Measurements from ENCODE around the gene VDAC2. TPM values are rescaled to one million over a fixed set of nuclear protein-coding genes. Genes with fewer than 3 reads are reported as not detected.

Gene VDAC2
- total RNA-seq, 4 donors from 2014 or later, result 121 to 145 (median 140) TPM

DNA sequence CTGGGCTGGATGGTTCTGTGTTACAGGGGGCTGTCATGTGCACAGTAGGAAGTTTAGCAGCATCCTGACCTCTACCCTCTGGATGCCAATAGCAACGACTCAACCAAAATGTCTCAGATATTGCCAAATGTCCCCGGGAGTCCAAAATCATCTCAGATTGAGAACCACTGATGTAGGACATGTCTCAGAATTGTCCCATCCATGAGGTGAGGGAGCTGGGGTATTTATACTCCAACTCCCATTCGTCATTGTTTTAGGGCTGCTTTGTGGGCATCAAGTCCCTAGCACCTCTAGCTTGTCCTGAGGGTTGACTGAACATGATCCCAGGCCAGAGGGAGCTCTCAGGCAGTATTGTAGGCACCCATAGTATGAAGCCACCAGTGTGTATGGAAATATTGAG, 50.4 kb downstream of the VDAC2 start:
- DNase-seq (ENCODE audit: low spot score in 2 of 2), result no peak
- WGBS, 2 donors, result 63 to 98% methylated on average over 3 of the region's 3 CpGs
- intact Hi-C loops (cut with DNase I; ENCODE audit: low total_unique reads), result no loop called here
- H3K4me3 ChIP-seq (ENCODE audit: low read depth, poor library complexity, severe bottlenecking), result no peak overlapping the region
- TF ChIP-seq POLR2A (IDR thresholded peaks at IDR 0.05), result no peak
- TF ChIP-seq, protein P1, sequence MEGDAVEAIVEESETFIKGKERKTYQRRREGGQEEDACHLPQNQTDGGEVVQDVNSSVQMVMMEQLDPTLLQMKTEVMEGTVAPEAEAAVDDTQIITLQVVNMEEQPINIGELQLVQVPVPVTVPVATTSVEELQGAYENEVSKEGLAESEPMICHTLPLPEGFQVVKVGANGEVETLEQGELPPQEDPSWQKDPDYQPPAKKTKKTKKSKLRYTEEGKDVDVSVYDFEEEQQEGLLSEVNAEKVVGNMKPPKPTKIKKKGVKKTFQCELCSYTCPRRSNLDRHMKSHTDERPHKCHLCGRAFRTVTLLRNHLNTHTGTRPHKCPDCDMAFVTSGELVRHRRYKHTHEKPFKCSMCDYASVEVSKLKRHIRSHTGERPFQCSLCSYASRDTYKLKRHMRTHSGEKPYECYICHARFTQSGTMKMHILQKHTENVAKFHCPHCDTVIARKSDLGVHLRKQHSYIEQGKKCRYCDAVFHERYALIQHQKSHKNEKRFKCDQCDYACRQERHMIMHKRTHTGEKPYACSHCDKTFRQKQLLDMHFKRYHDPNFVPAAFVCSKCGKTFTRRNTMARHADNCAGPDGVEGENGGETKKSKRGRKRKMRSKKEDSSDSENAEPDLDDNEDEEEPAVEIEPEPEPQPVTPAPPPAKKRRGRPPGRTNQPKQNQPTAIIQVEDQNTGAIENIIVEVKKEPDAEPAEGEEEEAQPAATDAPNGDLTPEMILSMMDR (IDR thresholded peaks at IDR 0.05), result no peak

DNA sequence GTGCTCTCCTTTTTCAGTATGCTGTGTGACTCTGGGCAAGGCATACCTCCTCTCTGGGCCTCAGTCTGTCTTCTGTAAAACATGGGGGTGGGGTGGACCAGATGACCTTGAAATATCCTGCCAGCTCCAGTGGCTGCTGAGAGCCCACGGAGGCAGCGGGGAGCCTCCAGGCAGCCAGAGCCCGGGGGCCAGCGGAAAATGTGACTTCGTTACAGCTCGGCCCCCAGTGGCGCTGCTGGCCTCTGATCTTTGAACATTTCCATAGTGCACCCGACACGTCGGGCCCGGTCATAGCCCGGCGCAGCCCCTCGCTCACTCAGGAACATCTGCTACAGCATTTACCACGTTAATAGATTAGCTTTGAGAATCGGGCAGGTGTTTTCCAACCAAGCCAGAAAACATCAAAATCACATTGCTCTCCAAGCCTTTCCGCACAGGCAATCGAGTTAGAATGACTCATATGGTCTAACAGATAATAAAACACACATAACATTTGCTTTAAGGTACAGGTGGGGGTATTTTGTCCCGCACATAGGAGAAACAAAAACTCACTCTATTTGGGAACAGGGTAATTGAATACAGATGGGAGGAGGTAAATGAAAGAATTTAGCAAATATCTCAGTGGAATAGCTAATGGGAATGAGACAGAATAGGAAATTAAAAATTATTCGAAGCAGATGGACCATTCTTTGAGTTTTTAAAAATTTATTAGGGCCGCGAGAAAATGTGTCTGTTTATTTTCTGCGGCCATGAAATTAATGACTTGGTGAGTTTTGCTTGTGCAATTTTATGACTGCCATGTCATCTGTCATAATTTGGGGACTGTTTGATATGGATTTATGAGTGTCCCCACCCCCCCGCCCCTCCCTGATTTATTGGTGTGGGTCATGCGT, 51.5 kb downstream of the VDAC2 start:
- no peak overlapping the region for H3K4me3 ChIP-seq (ENCODE audit: low read depth, poor library complexity, severe bottlenecking)
- 53 to 59% methylated on average over 25 of the region's 25 CpGs for WGBS, 2 donors
- no peak for DNase-seq (ENCODE audit: low spot score in 2 of 2)
- TF ChIP-seq, protein P1 (IDR thresholded peaks at IDR 0.05), result no peak
- no peak for TF ChIP-seq POLR2A (IDR thresholded peaks at IDR 0.05)
- intact Hi-C loops (cut with DNase I; ENCODE audit: low total_unique reads), result no loop called here

DNA sequence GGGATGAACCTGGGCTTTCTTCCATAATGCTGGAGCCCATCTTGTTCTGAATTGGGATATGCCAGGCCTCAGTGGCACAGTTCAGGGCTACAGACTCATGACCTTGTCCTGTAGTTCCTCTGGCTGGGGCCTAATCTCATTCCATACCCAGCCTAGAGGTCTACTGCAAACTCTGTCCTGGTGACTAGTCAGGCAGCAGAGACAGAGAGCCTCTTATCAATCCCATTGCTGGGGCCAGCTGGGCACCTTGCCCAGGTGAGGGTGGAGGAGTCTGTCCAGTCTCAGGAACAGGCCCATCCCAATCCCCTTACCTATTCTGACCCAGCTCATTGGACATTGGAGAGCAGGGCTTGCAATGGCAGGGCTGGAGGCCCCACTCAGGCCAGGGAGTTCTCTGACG, 53.2 kb downstream of the VDAC2 start:
- no peak for TF ChIP-seq POLR2A (IDR thresholded peaks at IDR 0.05)
- TF ChIP-seq, protein P1 (IDR thresholded peaks at IDR 0.05), result no peak
- intact Hi-C loops (cut with DNase I; ENCODE audit: low total_unique reads), result no loop called here
- 100% methylated on average over 1 of the region's 1 CpG for WGBS, 2 donors
- H3K4me3 ChIP-seq (ENCODE audit: low read depth, poor library complexity, severe bottlenecking), result no peak overlapping the region
- no peak for DNase-seq (ENCODE audit: low spot score in 2 of 2)

DNA sequence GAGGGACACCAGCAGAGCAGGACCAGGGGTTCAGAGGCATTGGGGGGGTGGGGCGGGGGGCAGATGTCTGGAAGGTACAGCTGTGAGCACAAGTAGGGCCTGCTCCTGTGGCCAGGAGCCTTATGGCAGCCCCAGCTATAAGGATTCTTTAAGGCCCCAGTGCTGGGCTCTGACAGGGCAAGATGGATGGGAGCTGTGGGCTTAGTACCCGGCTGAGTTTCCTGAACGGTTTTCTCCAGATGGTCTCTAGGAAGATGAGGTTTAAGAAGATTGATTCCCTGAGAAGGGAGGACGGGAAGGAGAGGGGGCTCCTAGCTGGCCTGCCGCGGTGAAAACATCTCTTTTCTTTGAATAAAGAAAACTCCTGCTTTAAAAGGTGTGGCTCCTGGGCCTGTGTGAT, 55.3 kb downstream of the VDAC2 start:
- intact Hi-C loops (cut with DNase I; ENCODE audit: low total_unique reads), result no loop called here
- H3K4me3 ChIP-seq (ENCODE audit: low read depth, poor library complexity, severe bottlenecking), result no peak overlapping the region
- WGBS, 2 donors, result 67 to 79% methylated on average over 6 of the region's 6 CpGs
- no peak for DNase-seq (ENCODE audit: low spot score in 2 of 2)
- TF ChIP-seq POLR2A (IDR thresholded peaks at IDR 0.05), result no peak
- TF ChIP-seq, protein P1 (IDR thresholded peaks at IDR 0.05), result no peak

DNA sequence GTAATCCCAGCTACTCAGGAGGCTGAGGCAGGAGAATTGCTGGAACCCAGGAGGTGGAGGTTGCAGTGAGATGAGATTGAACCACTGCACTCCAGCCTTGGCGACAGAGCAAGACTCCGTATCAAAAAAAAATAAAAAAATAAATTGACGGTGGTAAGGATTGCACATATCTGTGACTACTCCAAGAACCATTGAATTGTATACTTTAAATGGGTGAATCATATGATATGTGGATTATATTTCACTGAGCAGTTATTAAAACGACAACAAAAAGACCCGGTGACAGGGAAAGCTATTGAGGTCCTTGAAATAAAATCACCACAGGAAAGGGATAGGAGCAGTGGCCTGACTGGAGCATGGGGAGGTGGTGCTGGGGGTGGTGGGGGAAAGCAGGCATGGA, 56.3 kb downstream of the VDAC2 start:
- no peak for DNase-seq (ENCODE audit: low spot score in 2 of 2)
- no peak overlapping the region for H3K4me3 ChIP-seq (ENCODE audit: low read depth, poor library complexity, severe bottlenecking)
- 86 to 88% methylated on average over 5 of the region's 5 CpGs for WGBS, 2 donors
- intact Hi-C loops (cut with DNase I; ENCODE audit: low total_unique reads), result no loop called here
- TF ChIP-seq, protein P1 (IDR thresholded peaks at IDR 0.05), result no peak
- TF ChIP-seq POLR2A (IDR thresholded peaks at IDR 0.05), result no peak
